Anterior cingulate cortex (tissue), 58 donors: ENCODE measurements around the gene PRSS48.
"Not testable (repeated sequence)": the region's sequence is repeated elsewhere in the genome, so short reads cannot be mapped to it uniquely, and the experiment has no call there.

Source experiments
- DNase-seq, 58 donors: peaks; one replicate each; lab custom pipeline; 2025; lab: John Stamatoyannopoulos, UW

PRSS48 gene

GRCh38 chr4:151276787-151277562, at the start of gene PRSS48:
PRSS48 (plus strand) TSS chr4:151277161; CDS start chr4:151277173, 12 bp downstream.
- DNase-seq: peak in 54 of 58 donors; percentile 3 to 78 (median 52)

GRCh38 chr4:151227172-151227571, 49.8 kb upstream of the PRSS48 start:
- no peak for DNase-seq

- peak in 35 of 58 donors; percentile 4 to 69 (median 26) for DNase-seq
Measured at GRCh38 chr4:151227731-151228130, 49.2 kb upstream of the PRSS48 start.

- no peak for DNase-seq
Measured at GRCh38 chr4:151228189-151229119, 48.5 kb upstream of the PRSS48 start.

GRCh38 chr4:151231915-151232595, 44.9 kb upstream of the PRSS48 start:
- no peak for DNase-seq

- no peak for DNase-seq
Measured at GRCh38 chr4:151233600-151233999, 43.4 kb upstream of the PRSS48 start.

- DNase-seq: not testable (repeated sequence)
Measured at GRCh38 chr4:151235373-151235772, 41.6 kb upstream of the PRSS48 start.

GRCh38 chr4:151236036-151236435, 40.9 kb upstream of the PRSS48 start:
- no peak for DNase-seq

- DNase-seq: peak in 7 of 58 donors; percentile 4 to 56 (median 14)
Measured at GRCh38 chr4:151238477-151238876, 38.5 kb upstream of the PRSS48 start.

- DNase-seq: no peak
Measured at GRCh38 chr4:151239608-151240007, 37.4 kb upstream of the PRSS48 start.

GRCh38 chr4:151242305-151242704, 34.7 kb upstream of the PRSS48 start:
- no peak for DNase-seq

GRCh38 chr4:151246742-151247141, 30.2 kb upstream of the PRSS48 start:
- no peak for DNase-seq

- no peak for DNase-seq
Measured at GRCh38 chr4:151247395-151247794, 29.6 kb upstream of the PRSS48 start.

GRCh38 chr4:151248519-151248918, 28.4 kb upstream of the PRSS48 start:
- no peak for DNase-seq

- DNase-seq: no peak
Measured at GRCh38 chr4:151250706-151251105, 26.3 kb upstream of the PRSS48 start.

GRCh38 chr4:151251603-151252304, 25.2 kb upstream of the PRSS48 start:
- DNase-seq: no peak

- DNase-seq: not testable (repeated sequence)
Measured at GRCh38 chr4:151255226-151255625, 21.7 kb upstream of the PRSS48 start.

- DNase-seq: not testable (repeated sequence)
Measured at GRCh38 chr4:151255680-151256079, 21.3 kb upstream of the PRSS48 start.

GRCh38 chr4:151256134-151256533, 20.8 kb upstream of the PRSS48 start:
- DNase-seq: no peak

- DNase-seq: no peak
Measured at GRCh38 chr4:151257704-151258103, 19.3 kb upstream of the PRSS48 start.
